PC-9 (cell line): Measurements from ENCODE around the gene R3HDM1.

Source experiments
- EZH2 ChIP-seq: fragments of 200-600 bp; sonication (generic); IDR thresholded peaks from 2 replicates; pipeline ENCODE4 v1.8.0; 2017; ENCODE audit warnings: antibody characterized with exemption, low read depth
- TF ChIP-seq, protein P1 (sequence below): fragments of 200-600 bp; sonication (generic); conservative IDR thresholded peaks from 2 replicates; pipeline ENCODE4 v1.6.1; 2017; ENCODE audit warnings: mixed run types, antibody characterized with exemption, mild to moderate bottlenecking, moderate library complexity

- TF ChIP-seq, protein P1, sequence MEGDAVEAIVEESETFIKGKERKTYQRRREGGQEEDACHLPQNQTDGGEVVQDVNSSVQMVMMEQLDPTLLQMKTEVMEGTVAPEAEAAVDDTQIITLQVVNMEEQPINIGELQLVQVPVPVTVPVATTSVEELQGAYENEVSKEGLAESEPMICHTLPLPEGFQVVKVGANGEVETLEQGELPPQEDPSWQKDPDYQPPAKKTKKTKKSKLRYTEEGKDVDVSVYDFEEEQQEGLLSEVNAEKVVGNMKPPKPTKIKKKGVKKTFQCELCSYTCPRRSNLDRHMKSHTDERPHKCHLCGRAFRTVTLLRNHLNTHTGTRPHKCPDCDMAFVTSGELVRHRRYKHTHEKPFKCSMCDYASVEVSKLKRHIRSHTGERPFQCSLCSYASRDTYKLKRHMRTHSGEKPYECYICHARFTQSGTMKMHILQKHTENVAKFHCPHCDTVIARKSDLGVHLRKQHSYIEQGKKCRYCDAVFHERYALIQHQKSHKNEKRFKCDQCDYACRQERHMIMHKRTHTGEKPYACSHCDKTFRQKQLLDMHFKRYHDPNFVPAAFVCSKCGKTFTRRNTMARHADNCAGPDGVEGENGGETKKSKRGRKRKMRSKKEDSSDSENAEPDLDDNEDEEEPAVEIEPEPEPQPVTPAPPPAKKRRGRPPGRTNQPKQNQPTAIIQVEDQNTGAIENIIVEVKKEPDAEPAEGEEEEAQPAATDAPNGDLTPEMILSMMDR = no peak
- TF ChIP-seq EZH2 = no peak
Observed at GRCh38 chr2:135685361-135685760, 154.1 kb downstream of the R3HDM1 start.
